BLaER1 treated with 17β-estradiol and CSF1 and Interleukin-3, amounts not matched to agents 10 nM and 100 nM (cell line): ENCODE results near the gene SLC24A3.

Experiments
- H3K27ac ChIP-seq, 11 experiments: shearing (Covaris generic); formaldehyde crosslinking; 2 replicates each; pipeline ENCODE4 v1.8.1; 2022
- H3K27me3 ChIP-seq, 11 experiments: shearing (Covaris generic); formaldehyde crosslinking; 2 replicates each; pipeline ENCODE4 v1.8.1; 2022
- H3K36me3 ChIP-seq, 11 experiments: shearing (Covaris generic); formaldehyde crosslinking; 2 replicates each; pipeline ENCODE4 v1.8.1; 2022
- H3K4me1 ChIP-seq, 10 experiments: shearing (Covaris generic); formaldehyde crosslinking; 2 replicates each; pipeline ENCODE4 v1.8.1; 2022
- H3K4me2 ChIP-seq, 11 experiments: shearing (Covaris generic); formaldehyde crosslinking; 2 replicates each; pipeline ENCODE4 v1.8.1; 2022
- H3K4me3 ChIP-seq, 10 experiments: shearing (Covaris generic); formaldehyde crosslinking; 2 replicates each; pipeline ENCODE4 v1.8.1; 2022
- H3K9ac ChIP-seq, 11 experiments: shearing (Covaris generic); formaldehyde crosslinking; 2 replicates each; pipeline ENCODE4 v1.8.1; 2022
- H3K9me3 ChIP-seq, 11 experiments: shearing (Covaris generic); formaldehyde crosslinking; replicated peaks in 1 of 11; 2 replicates each; pipeline ENCODE4 v1.8.1; 2022
- H4K20me1 ChIP-seq, 11 experiments: shearing (Covaris generic); formaldehyde crosslinking; 2 replicates each; pipeline ENCODE4 v1.8.1; 2022
- Cebpa-rat ChIP-seq, 11 experiments: shearing (Covaris generic); IDR thresholded peaks; 2 replicates each; pipeline ENCODE4 v1.8.1; 2022

SLC24A3 gene

DNA sequence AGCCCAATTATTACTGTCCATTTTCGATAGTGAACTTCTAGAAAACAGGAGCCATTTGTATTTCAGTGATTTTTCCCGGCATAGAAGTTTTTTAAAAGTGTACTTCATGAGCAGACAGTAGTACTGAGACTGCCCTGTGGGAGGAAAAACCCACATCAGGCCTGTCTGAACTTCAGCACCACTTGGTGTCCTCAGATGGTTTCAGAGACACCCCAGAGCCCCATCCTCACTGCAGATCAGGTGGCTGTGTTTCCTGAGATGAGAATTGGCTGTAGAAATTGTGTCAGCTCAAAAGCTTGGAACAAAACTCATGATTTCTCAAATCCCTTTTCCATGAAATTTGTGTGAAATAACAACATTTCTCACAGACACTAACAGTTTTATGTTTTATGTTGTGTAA is 435.6 kb downstream of the SLC24A3 start:
- no peak overlapping the region for H3K9ac ChIP-seq
- peaks cover 0 to 9% (median 4%) of the 10 kb centered on the region in 11 experiments; a peak in 10 of 22 replicates for H3K9me3 ChIP-seq
- H3K27ac ChIP-seq: no peak overlapping the region
- H3K27me3 ChIP-seq: no peaks in the 10 kb centered on the region
- TF ChIP-seq Cebpa-rat (IDR thresholded peaks at IDR 0.05): no peak
- peaks cover 6 to 11% (median 8%) of the 10 kb centered on the region in 10 experiments; a peak in 19 of 20 replicates for H3K4me1 ChIP-seq
- H4K20me1 ChIP-seq: no peaks in the 10 kb centered on the region
- no peak overlapping the region for H3K4me3 ChIP-seq
- H3K36me3 ChIP-seq: no peaks in the 10 kb centered on the region
- H3K4me2 ChIP-seq: no peak overlapping the region

- Histone ChIP-seq H4K20me1 (no peaks in the 10 kb centered on the region), H3K4me1 (peaks cover 7 to 21% (median 15%) of the 10 kb centered on the region in 10 experiments; a peak in 19 of 20 replicates), H3K4me2 (no peak overlapping the region), H3K36me3 (no peaks in the 10 kb centered on the region), H3K9me3 (peaks cover 0 to 9% (median 4%) of the 10 kb centered on the region in 11 experiments; a peak in 10 of 22 replicates), H3K27me3 (no peaks in the 10 kb centered on the region), H3K4me3 (no peak overlapping the region), H3K9ac (no peak overlapping the region), H3K27ac (no peak overlapping the region)
- TF ChIP-seq Cebpa-rat (IDR thresholded peaks at IDR 0.05): no peak
These were observed 436.6 kb downstream of the SLC24A3 start for GRCh38 chr20:19649041-19649440.

GRCh38 chr20:19652591-19653026 is 440.2 kb downstream of the SLC24A3 start:
- Histone ChIP-seq H3K36me3 (no peaks in the 10 kb centered on the region), H3K27me3 (no peaks in the 10 kb centered on the region), H3K4me3 (no peak overlapping the region), H3K4me2 (peak overlapping the region; percentile 28 to 77 (median 54)), H3K27ac (no peak overlapping the region), H3K9me3 (peaks cover 0 to 9% (median 4%) of the 10 kb centered on the region in 11 experiments; a peak in 10 of 22 replicates), H3K9ac (no peak overlapping the region), H4K20me1 (no peaks in the 10 kb centered on the region), H3K4me1 (peaks cover 7 to 22% (median 15%) of the 10 kb centered on the region in 10 experiments; a peak in 19 of 20 replicates)
- TF ChIP-seq Cebpa-rat (IDR thresholded peaks at IDR 0.05): no peak

GRCh38 chr20:19653327-19653726 is 440.9 kb downstream of the SLC24A3 start:
- H3K27me3 ChIP-seq: no peaks in the 10 kb centered on the region
- no peak overlapping the region for H3K9ac ChIP-seq
- H3K27ac ChIP-seq: no peak overlapping the region
- H3K4me1 ChIP-seq: peaks cover 7 to 22% (median 16%) of the 10 kb centered on the region in 10 experiments; a peak in 19 of 20 replicates
- peaks cover 0 to 9% (median 4%) of the 10 kb centered on the region in 11 experiments; a peak in 10 of 22 replicates for H3K9me3 ChIP-seq
- no peak for TF ChIP-seq Cebpa-rat (IDR thresholded peaks at IDR 0.05)
- no peak overlapping the region for H3K4me3 ChIP-seq
- peak overlapping the region in 10 of 11 experiments; percentile 28 to 77 (median 54); a peak in 19 of 22 replicates for H3K4me2 ChIP-seq
- H3K36me3 ChIP-seq: no peaks in the 10 kb centered on the region
- no peaks in the 10 kb centered on the region for H4K20me1 ChIP-seq

- H3K4me3 ChIP-seq: no peak overlapping the region
- H3K36me3 ChIP-seq: no peaks in the 10 kb centered on the region
- no peaks in the 10 kb centered on the region for H3K27me3 ChIP-seq
- H3K9me3 ChIP-seq: peaks cover 0 to 9% (median 4%) of the 10 kb centered on the region in 11 experiments; a peak in 10 of 22 replicates
- no peak overlapping the region for H3K9ac ChIP-seq
- no peak for TF ChIP-seq Cebpa-rat (IDR thresholded peaks at IDR 0.05)
- H3K4me2 ChIP-seq: no peak overlapping the region
- H3K4me1 ChIP-seq: peaks cover 7 to 22% (median 17%) of the 10 kb centered on the region in 10 experiments; a peak in 19 of 20 replicates
- no peaks in the 10 kb centered on the region for H4K20me1 ChIP-seq
- H3K27ac ChIP-seq: no peak overlapping the region
These were observed 442.5 kb downstream of the SLC24A3 start for GRCh38 chr20:19654921-19655320.

GRCh38 chr20:19658137-19658536 is 445.7 kb downstream of the SLC24A3 start:
- H3K9ac ChIP-seq: no peak overlapping the region

GRCh38 chr20:19659448-19659847 is 447.0 kb downstream of the SLC24A3 start:
- H3K27ac ChIP-seq: no peak overlapping the region
- no peaks in the 10 kb centered on the region for H3K36me3 ChIP-seq
- no peaks in the 10 kb centered on the region for H4K20me1 ChIP-seq
- no peaks in the 10 kb centered on the region for H3K27me3 ChIP-seq
- H3K4me2 ChIP-seq: no peak overlapping the region
- peaks cover 0 to 7% (median 0%) of the 10 kb centered on the region in 10 experiments; a peak in 1 of 20 replicates for H3K4me1 ChIP-seq
- TF ChIP-seq Cebpa-rat (IDR thresholded peaks at IDR 0.05): no peak
- no peak overlapping the region for H3K9ac ChIP-seq
- no peak overlapping the region for H3K4me3 ChIP-seq
- H3K9me3 ChIP-seq: no peaks in the 10 kb centered on the region

More at GRCh38 chr20:19658137-19658536, 445.7 kb downstream of the SLC24A3 start:
- Histone ChIP-seq H3K27ac (no peak overlapping the region), H3K4me2 (peak overlapping the region in 1 of 11 experiments; percentile 32; a peak in 1 of 22 replicates), H3K4me3 (no peak overlapping the region), H3K9me3 (no peaks in the 10 kb centered on the region), H3K36me3 (no peaks in the 10 kb centered on the region), H4K20me1 (no peaks in the 10 kb centered on the region), H3K4me1 (peaks cover 0 to 10% (median 7%) of the 10 kb centered on the region in 10 experiments; a peak in 15 of 20 replicates), H3K27me3 (no peaks in the 10 kb centered on the region)
- no peak for TF ChIP-seq Cebpa-rat (IDR thresholded peaks at IDR 0.05)

DNA sequence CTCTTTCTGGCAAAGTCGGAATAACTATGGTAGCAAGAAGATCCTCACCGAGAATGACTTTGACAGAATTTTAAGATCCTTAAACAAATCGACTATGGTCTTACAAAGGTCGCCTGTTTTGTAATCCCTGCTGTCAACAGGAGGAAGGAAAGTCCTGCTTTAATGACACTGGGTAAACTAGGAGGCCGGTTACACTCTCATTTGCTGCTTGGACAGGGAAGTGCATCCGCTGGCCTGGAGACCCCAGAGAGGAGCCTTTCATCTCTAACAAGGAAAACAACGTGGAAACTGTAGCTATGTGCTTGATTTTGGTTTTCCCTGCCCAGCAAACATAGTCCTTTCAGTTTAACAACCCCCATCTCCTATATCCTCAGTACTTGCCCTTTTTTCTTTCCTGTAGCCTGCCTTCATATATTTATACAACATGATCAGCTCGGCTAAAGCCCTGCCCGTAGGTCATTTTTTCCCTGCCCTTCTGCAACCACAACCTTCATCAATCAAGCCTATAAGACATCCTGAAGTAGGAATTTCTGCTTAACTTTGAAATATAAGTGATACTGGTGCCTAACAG is 448.5 kb downstream of the SLC24A3 start:
- Histone ChIP-seq H3K27me3 (no peaks in the 10 kb centered on the region), H3K4me3 (no peak overlapping the region), H3K36me3 (no peaks in the 10 kb centered on the region), H3K9me3 (no peaks in the 10 kb centered on the region), H4K20me1 (no peaks in the 10 kb centered on the region), H3K4me2 (no peak overlapping the region), H3K9ac (no peak overlapping the region), H3K4me1 (peaks cover 0 to 7% (median 0%) of the 10 kb centered on the region in 10 experiments; a peak in 1 of 20 replicates), H3K27ac (no peak overlapping the region)
- no peak for TF ChIP-seq Cebpa-rat (IDR thresholded peaks at IDR 0.05)

DNA sequence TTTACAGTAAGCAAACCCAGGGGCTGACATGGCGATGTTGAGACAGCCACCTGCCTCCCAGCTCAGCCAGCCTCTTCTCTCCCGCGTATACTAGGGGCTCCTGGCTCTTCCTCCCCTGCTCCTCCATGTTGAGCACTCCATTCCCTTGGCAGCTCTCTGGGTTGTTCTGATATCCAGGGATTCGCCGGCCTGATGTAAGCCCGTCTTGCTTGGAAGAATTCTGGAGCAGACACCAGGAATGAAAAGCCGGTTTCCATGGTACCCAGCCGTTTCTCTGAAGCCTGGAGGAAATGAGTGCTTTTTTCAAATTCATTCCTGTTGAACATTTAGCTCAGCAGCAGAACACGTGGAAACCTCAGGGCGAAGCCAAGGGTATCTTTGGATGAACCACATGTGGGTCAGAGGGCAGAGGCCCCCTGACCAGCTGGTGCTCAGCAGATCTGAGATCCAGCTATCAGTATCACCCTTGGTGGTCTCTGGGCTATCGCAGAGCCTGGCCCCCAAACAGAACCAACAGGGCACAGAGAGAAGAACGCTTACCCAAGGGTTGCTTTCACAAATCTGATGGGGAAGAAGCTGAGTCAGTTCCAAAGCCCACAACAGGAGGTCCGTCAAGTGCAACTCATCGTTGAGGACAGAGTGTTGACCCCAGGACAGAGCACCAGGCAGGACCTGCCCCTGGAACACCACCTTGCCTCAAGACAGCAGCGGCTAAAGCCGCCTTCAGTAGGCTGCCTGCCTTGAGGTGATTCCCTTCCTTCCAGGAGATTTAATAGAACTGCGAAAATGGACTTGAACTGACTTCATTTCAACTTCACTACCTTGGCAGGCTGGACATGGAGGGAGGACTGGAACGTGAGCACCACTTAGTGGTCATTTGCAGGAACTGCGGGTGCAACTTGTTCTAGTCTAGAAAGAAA is 449.5 kb downstream of the SLC24A3 start:
- no peaks in the 10 kb centered on the region for H3K27me3 ChIP-seq
- H3K9me3 ChIP-seq: no peaks in the 10 kb centered on the region
- TF ChIP-seq Cebpa-rat (IDR thresholded peaks at IDR 0.05): no peak
- H3K4me2 ChIP-seq: no peak overlapping the region
- H4K20me1 ChIP-seq: no peaks in the 10 kb centered on the region
- no peak overlapping the region for H3K4me3 ChIP-seq
- peaks cover 0 to 7% (median 0%) of the 10 kb centered on the region in 10 experiments; a peak in 1 of 20 replicates for H3K4me1 ChIP-seq
- H3K9ac ChIP-seq: no peak overlapping the region
- H3K27ac ChIP-seq: no peak overlapping the region
- no peaks in the 10 kb centered on the region for H3K36me3 ChIP-seq
